Testis (tissue), 2 donors: ENCODE data around the gene SLC35F2.

Experiments
- CTCF ChIP-seq, 3 experiments: fragments of 450-650 bp in 2 of 3; fragments of 200-600 bp in 1 of 3; sonication (generic) in 1 of 3; IDR thresholded peaks; one replicate each; pipeline ENCODE4 v1.5.1; 2016 to 2019; ENCODE audit warnings: antibody characterized with exemption in 3 of 3, mild to moderate bottlenecking in 2 of 3, moderate library complexity in 1 of 3
- POLR2A ChIP-seq: fragments of 450-650 bp; IDR thresholded peaks from one replicate; pipeline ENCODE4 v1.6.1; 2017; ENCODE audit warnings: antibody characterized with exemption, mild to moderate bottlenecking, moderate library complexity

- TF ChIP-seq POLR2A (no peak), CTCF (IDR thresholded peaks at IDR 0.05) (no peak)
These were observed 2.2 kb downstream of the SLC35F2 start for GRCh38 chr11:107856180-107856980.
